ENCODE data around the gene REELD1. TPM values are rescaled to one million over a fixed set of nuclear protein-coding genes. Genes with fewer than 3 reads are reported as not detected.

The REELD1 gene
- total RNA-seq, 1 experiment from 2014 or later = not detected

GRCh38 chr4:146260521-146260920 is 46.2 kb downstream of the REELD1 start:
- H3K9ac ChIP-seq (ENCODE audit: extremely low read depth, insufficient read length, low read length) = no peak overlapping the region
- Mint-ChIP-seq H3K36me3 (ENCODE audit: insufficient read depth in 1 of 3, low read depth in 3 of 3) (no peaks in the 10 kb centered on the region), H3K9me3 (no peaks in the 10 kb centered on the region), H3K4me1 (peaks cover under 1% of the 10 kb centered on the region in 2 experiments; a peak in 3 of 4 replicates), H3K27me3 (ENCODE audit: low read depth) (no peaks in the 10 kb centered on the region; the same call in 1 of the 2 replicates), H3K27ac (no peak overlapping the region), H3K4me3 (no peak overlapping the region)
- H4K91ac ChIP-seq (ENCODE audit: insufficient read length, low read depth, low read length) = no peak overlapping the region
- no peaks in the 10 kb centered on the region for H3K27me3 ChIP-seq (ENCODE audit: insufficient read depth, low read length)
- no peak overlapping the region for H2AK5ac ChIP-seq (ENCODE audit: insufficient read length, low read length)
- H3K18ac ChIP-seq (ENCODE audit: insufficient read length, low read depth, low read length) = no peak overlapping the region
- H3K4me1 ChIP-seq (ENCODE audit: insufficient read depth, low read length) = no peaks in the 10 kb centered on the region
- no peaks in the 10 kb centered on the region for H3K79me2 ChIP-seq (ENCODE audit: insufficient read depth, low read length)
- no peak for TF ChIP-seq CTCF (conservative IDR thresholded peaks at IDR 0.05)
- H3K23ac ChIP-seq (ENCODE audit: insufficient read length, low read depth, low read length) = no peak overlapping the region
- no peaks in the 10 kb centered on the region for H3K23me2 ChIP-seq (ENCODE audit: insufficient read length, low read depth, low read length, poor library complexity, severe bottlenecking)
- no peak overlapping the region for H2BK15ac ChIP-seq (ENCODE audit: low read depth, low read length)
- DNase-seq = no peak
- no peak overlapping the region for H3K56ac ChIP-seq (ENCODE audit: insufficient read length, low read depth, low read length)
- H2BK12ac ChIP-seq (ENCODE audit: insufficient read length, low read depth, low read length) = no peak overlapping the region
- no peak overlapping the region for H4K8ac ChIP-seq (replicated peaks; ENCODE audit: insufficient read length, low read depth, low read length)
- no peak overlapping the region for H3K27ac ChIP-seq (ENCODE audit: insufficient read length, low read depth, low read length)
- no peak overlapping the region for H3K14ac ChIP-seq (ENCODE audit: insufficient read depth, low read length)
- H3K4ac ChIP-seq (ENCODE audit: low read depth, low read length) = no peak overlapping the region
- no peaks in the 10 kb centered on the region for H4K20me1 ChIP-seq (ENCODE audit: control insufficient read depth, insufficient read depth, insufficient read length)
- H2AFZ ChIP-seq (ENCODE audit: low read length) = no peak overlapping the region
- no peaks in the 10 kb centered on the region for H3K79me1 ChIP-seq (ENCODE audit: insufficient read depth, low read depth, low read length, poor library complexity, severe bottlenecking)
- H3T11ph ChIP-seq (ENCODE audit: low read length) = no peak overlapping the region
- H2BK5ac ChIP-seq (ENCODE audit: insufficient read length, low read length) = no peak overlapping the region
- H3K9me3 ChIP-seq (ENCODE audit: control insufficient read depth, low read depth, low read length) = no peaks in the 10 kb centered on the region
- WGBS (ENCODE audit: extremely low coverage, insufficient read length, low lambda C conversion rate) = no CpG with 5 or more reads among the region's 4 CpGs
- no peak overlapping the region for H4K5ac ChIP-seq (ENCODE audit: insufficient read length, low read depth, low read length)
- no peak overlapping the region for H2BK120ac ChIP-seq (ENCODE audit: low read depth, low read length, poor library complexity, severe bottlenecking)
- H2BK20ac ChIP-seq (ENCODE audit: low read depth, low read length, poor library complexity, severe bottlenecking) = no peak overlapping the region
- H3K4me2 ChIP-seq (ENCODE audit: insufficient read depth, insufficient read length, low read length) = no peak overlapping the region

All from H9 (cell line).